AML-193 (cell line): ENCODE results near the gene S100A10.

Experiments used
- DNase-seq, 2 experiments: peaks; one replicate each; lab custom pipeline; 2025; lab: John Stamatoyannopoulos, UW

The S100A10 gene

DNA sequence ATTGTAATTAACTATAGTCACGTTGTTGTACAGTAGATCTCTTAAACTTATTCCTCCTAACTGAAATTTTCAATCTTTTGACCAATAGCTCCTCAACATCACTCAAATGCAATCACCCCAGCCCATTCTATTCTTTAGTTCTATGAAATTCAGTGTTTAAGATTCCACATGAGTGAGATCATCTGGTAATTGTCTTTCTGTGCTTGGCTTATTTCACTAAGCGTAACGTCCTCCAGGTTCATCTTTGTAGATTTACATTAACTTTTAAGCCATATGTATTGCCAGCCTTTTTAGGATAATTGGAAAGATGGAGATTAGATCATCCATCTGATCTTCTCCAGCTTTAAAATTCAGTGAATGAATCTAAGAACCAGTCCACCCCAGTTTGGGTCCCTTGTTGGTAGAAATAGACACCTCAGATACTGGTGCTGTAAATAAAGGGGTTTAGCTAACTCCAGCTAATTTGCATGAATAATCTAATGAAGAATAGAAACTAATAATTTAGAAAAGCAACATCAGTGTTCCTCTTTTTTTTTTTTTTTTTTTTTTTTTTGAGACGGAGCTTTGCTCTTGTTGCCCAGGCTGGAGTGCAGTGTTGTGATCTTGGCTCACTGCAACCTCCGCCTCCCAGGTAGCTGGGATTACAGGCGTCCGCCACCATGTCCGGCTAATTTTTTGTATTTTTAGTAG, 7.0 kb downstream of the S100A10 start:
- no peak for DNase-seq

- no peak for DNase-seq
Measured at GRCh38 chr1:151985768-151986167, 7.9 kb downstream of the S100A10 start.

- no peak for DNase-seq
Measured at GRCh38 chr1:151985270-151985669, 8.4 kb downstream of the S100A10 start.

GRCh38 chr1:151984313-151984956, 9.2 kb downstream of the S100A10 start:
- no peak for DNase-seq

DNA sequence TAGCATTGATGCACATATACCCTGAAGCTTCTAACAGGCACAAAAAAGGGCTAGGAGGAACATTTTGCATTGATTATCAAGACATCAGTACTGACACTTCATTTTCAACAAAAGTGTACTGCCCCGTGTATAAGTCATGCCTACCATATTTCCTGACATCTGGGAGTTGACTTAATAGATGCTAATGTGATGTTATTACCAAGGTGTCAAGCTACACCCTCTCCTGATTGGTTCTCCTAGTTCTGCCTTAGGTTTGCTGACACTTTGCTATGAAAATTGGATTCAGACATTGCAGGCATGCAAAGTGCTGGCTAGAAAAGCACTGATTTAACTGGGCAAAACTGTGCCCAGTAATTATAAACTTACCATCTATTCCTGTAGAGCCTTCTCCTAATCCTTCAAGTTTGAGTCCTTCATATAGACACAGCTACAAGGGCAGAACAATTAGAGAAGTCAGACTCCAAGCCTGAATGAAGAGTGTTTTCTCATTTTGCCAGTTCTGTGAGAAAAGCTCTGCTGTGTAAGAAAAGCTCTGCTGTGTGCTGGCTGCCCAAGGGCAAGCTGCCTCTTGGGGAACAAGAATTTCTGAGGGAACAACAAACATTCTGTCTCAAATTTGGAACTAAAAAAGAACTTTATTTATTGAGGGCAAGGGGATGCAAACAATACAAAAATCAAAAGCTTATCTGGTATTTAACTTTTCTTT, 11.2 kb downstream of the S100A10 start:
- no peak for DNase-seq

GRCh38 chr1:151981178-151981525, 12.5 kb downstream of the S100A10 start:
- no peak for DNase-seq

DNA sequence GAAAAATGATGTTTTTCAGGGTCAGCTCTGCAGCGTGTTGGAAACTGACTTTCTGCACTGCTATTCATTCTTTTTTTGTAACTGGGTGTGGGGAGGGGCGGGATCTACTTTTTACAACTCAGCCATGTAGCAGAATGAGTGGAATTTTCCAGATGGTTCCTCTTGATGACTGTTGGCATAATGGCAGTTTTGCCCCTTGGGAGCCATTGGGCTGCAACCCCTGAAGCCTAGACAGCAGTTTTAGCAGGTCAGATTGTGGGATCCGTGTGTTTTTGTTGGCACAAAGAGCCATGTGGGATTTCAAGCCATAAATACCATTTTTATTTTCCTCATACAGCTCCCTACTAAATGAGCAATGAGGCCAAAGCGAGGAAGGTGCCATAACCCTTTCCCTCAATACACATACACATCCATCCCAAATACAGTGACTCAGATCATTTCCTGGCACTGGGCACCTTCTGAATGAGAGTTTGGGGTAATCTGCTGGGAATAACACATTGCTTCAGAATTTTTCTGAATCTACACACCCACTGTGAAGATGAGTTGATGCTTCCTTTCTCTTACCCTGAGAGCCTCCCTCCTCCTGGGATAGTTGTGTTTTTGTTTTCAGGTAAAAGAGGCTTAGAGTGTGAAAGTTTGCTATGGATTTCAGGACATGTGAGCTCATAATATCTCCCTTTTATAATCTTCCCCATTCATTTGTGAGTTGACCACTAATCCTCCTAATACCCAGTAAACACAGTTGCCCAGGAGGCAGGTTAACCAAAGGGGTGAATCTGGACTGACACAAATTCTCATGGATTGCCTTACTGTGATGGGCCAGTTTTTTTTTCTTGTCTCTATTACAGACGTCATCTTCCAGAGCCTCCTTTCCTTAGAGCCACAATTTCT, 13.1 kb downstream of the S100A10 start:
- DNase-seq = no peak

DNA sequence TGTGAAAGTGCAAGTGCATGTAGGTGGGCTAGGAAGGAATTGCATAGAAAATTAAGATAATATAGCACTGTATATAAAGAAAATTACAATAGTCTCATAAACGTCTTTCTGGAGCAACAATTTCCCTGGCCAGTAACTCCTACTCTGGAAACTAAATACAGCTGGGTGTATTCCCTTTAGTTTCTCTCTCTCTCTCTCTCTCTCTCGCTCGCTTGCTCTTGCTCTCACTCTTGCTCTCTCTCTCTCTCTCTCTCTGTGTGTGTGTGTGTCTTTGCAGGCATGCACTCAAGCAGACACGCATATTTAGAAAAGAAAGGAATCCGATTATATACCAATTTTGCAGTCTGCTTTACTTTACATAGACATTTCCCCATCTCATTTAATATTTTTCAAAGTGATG, 14.7 kb downstream of the S100A10 start:
- no peak for DNase-seq

DNA sequence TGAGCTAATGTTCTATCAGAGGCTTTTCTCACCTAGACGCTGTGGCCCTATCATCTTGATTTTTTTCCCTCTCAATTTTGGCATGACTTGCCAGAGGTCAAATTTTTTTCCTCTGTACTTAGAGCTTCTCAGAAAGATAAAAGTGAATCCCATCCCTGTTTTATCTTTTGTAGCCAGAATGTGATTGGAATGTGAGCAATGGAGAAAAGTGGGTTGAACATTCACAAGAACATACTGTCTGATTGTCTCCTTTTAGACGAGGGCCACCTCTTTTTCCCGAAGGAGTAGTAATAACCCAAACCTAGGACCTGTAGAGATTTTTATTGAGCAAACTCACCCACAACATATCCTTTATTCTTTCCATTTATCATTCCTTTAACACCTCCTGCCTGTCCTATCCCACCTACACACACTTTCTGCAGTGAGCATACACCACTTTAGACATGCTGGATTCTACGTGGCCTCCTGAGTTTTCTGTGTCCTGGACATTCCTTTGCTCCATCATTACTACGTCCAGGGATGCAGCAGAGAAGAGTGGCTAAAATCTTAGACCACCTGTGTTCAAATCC, 15.9 kb downstream of the S100A10 start:
- no peak for DNase-seq

- DNase-seq = no peak
Measured at GRCh38 chr1:151976858-151977257, 16.8 kb downstream of the S100A10 start.

DNA sequence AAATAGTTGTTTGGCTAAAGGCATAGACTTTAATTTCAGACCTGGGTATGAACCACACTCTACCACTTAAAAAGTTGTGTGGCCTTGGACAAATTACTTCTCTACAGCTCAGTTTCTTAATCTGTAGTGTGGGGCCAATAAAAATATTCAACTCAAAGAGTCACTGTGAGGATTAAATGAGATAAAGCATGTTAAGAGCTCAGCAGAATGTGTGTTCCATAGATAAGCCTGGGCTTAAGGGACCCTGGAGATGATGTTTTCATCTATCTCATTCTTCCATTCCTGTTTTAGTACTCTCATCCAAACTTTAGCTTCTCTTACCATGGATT, 17.7 kb downstream of the S100A10 start:
- DNase-seq = no peak

DNA sequence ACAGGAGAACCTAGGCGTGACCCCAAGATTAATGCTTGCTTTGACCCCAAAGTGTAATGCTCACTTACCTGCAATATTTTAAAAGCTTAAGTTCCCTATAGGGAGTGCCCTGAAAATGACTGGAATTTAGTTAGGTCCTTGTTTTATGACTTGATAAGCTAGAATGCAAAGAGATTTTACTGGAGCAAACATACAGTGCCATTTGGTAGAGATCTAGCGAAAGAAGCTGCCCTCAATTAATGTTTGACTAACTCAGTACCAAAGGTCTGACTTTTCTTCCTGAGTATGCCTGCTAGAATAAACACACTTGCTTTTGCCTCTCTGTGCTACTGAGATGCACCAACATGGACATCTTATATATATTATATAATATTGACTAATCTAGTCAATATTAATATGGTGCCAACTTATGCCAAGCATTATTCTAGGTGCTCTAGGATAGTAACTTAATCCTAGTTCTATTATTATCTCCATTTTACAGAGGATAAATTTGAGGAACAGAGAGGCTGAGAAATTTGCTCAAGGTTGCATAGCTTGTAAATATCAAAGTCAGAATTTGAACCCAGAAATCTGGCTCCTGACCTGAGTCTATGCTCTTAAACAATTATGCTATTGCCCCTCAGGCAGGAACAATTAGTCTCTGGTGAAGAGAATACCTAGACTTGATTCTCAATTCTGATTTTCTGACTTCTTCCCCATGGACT, 18.2 kb downstream of the S100A10 start:
- no peak for DNase-seq

DNA sequence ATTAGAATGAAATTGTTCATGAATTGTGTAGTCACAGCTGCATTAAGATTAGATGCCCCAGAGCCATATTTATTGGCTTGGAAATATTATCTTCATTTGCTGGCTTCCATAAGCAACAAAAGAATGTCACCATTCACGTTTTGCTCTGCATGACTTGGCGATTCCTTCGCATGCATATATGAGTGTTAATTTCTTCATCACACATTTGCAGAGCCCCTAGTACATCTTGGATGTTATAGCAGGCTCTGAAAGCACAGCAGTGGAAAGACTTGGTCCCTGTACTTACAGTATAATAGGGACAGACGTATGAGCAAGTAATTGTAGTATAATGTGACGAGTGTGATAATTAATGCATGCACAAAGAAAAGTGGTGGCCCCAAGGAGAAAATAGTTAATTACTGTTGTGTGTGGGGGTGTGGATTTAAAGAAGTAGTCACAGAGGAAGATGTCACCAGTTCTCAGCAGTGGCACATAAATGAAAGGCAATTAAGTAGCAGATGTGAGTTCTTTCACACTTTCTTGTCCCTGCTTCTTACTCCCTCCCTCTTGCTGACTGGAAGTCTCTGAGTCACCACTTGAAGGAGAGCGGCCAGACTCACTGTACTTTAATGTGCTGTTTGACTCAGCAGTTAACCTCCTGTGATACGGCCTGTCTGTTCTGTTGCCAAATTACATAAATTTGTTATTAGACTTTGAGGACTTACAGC, 21.0 kb downstream of the S100A10 start:
- no peak for DNase-seq

DNA sequence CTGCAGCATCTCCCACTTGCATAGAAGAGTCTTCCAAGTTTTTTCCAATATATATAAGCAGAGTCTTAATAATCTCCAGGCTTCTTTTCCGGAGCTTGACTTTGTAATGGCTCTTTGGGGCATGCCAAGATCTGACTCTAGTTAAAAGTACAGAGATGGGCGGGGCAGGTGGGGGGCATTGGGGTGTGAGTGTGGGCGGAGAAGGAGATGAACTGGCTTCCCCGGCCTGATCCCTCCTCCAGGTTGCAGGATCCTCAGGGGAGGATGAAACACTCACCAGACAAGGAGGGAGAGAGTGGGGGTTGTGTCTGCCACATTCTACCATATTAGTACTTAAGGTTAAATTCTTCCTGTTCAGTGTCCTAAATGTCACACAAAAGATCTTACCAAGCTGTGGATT, 23.0 kb downstream of the S100A10 start:
- no peak for DNase-seq

DNA sequence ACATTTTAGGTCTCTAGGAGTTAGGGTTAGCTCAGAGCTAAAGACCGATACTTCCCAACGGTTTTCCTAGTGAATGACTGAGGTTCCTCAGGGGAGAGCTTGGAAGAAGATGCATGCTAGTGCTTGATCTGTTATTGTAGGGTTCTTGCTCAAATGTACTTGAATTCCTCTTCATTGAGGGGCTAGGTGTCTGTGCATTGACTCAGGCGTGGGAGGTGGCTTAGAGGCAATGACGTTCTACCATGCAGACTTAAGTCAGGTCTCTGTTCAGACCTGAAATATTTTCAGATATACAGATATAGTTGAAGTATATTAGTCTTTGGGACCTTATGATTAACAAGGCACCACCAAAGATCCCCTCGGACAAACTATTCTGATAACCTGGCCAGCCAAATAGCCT, 23.5 kb downstream of the S100A10 start:
- DNase-seq = no peak

- DNase-seq = no peak
Measured at GRCh38 chr1:151968791-151969399, 24.8 kb downstream of the S100A10 start.

GRCh38 chr1:151968058-151968457, 25.6 kb downstream of the S100A10 start:
- DNase-seq = peak; percentile 29 to 49

DNA sequence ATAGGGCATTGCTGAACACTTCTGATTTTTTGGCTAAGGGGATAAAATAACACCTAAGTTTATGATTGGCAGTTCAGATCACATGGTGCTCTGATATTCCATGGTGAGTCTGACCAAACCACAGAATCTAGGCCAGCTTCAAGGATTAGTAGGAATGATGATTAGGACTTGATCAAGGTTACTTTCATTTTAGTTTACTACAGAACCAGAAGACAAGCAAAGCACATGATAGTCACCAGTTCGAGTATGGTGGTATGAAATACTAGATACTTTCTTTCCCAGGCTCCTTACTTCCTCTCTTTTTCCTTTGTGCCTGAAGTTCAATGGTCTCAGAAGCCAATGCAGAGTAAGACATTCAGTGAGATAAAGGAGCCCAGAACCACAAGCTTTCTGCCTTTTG, 26.6 kb downstream of the S100A10 start:
- DNase-seq = no peak

DNA sequence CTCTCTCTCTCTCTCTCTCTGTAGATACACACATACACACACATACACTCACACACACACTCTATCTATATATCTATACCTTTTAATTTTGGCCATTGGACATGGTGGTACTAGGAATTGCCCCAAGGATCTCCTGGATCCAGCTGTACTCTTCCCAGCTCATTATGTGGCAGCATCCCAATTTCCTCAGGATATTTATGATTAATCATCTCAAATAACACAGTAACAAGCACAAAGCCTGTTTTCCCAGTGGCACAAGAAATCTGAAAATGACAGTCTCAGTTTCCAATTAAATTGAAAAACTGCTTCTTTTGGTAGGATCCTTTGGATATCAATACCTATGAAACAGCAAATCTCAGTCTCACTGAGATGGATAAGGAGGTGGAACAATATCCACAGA, 27.6 kb downstream of the S100A10 start:
- DNase-seq = no peak

- DNase-seq = no peak
Measured at GRCh38 chr1:151964510-151964909, 29.1 kb downstream of the S100A10 start.

GRCh38 chr1:151963288-151963687, 30.4 kb downstream of the S100A10 start:
- no peak for DNase-seq
